H1 (cell line): ENCODE results near the gene MMP25. TPM values are rescaled to one million over a fixed set of nuclear protein-coding genes. Genes with fewer than 3 reads are reported as not detected.

ENCODE experiments used
- polyA plus RNA-seq, 7 experiments: library from polyadenylated mRNA; depleted of rRNA in 3 of 7; stranded (reverse) in 5 of 7; unstranded in 2 of 7; fragments of >200 nt in 5 of 7; fragments of 200-250 nt in 2 of 7; gene quantifications; 1 replicate in 5 of 7; 2 replicates in 1 of 7; 4 replicates in 1 of 7; pipeline versions ENCODE4 v1.2.1 to v1.2.3, GENCODE V29; 2011 to 2013; ENCODE audit warnings: missing spikeins in 2 of 7, mixed read lengths in 2 of 7
- total RNA-seq: library from RNA; stranded (reverse); fragmentation: NEBNext Ultra II Directional; extraction: Animal tissue kit (Norgen Biotek cat#: 25700); gene quantifications from 2 replicates; pipeline ENCODE4 v1.2.1, GENCODE V29; 2021
- TF ChIP-seq, protein P1 (sequence below): IDR thresholded peaks from 2 replicates; pipeline ENCODE4 v1.6.1; 2012; ENCODE audit warnings: low read length, inconsistent platforms

The MMP25 gene
- total and polyA plus RNA-seq, 2 of the 8 experiments (the other 6 are each of a cell fraction or from before 2014, with no cell fraction given) = 7.7 to 26.7 TPM

DNA sequence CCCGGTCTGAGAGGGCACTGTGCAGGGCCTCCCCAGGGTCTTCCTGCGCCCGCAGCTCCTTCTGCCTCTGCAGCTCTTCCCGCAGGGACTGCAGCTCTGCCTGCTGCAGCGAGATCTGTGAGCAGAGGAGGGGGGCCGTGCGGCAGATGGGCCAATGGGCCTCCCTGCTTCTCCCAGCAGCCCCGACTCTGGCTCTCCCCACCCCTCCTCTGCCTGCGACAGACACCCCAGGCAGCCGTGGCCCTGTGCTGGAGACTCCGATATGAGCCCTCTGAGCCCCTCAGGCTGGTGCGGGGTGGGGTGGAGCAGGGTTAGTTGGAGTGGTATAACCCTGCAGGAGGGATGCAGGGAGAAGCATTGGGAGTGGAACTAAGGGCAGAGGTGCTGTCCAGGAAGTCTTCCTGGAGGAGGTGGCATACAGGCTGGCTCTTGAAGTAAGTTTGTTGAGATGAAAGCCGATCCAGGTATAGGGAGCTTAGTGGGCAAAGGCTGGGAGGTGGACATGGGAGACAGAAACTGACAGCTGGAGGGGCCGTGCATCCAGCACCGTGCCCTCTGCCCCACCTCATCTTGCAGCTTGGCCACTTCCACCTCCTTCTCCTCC, 17.5 kb upstream of the MMP25 start (continued):
- TF ChIP-seq, protein P1, sequence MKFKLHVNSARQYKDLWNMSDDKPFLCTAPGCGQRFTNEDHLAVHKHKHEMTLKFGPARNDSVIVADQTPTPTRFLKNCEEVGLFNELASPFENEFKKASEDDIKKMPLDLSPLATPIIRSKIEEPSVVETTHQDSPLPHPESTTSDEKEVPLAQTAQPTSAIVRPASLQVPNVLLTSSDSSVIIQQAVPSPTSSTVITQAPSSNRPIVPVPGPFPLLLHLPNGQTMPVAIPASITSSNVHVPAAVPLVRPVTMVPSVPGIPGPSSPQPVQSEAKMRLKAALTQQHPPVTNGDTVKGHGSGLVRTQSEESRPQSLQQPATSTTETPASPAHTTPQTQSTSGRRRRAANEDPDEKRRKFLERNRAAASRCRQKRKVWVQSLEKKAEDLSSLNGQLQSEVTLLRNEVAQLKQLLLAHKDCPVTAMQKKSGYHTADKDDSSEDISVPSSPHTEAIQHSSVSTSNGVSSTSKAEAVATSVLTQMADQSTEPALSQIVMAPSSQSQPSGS = no peak
- TF ChIP-seq, all 59 proteins: peak for 0
